PC-9 (cell line): ENCODE results near the gene SPTSSB. TPM values are rescaled to one million over a fixed set of nuclear protein-coding genes. Genes with fewer than 3 reads are reported as not detected.

ENCODE experiments used
- Bru-seq: library from RNA; stranded (reverse); fragments of 400-500 nt; gene quantifications from one replicate; lab custom pipeline; 2021; lab: Mats Ljungman, UMichigan
- BruChase-seq, 2 experiments: library from RNA; stranded (reverse); fragments of 400-500 nt; gene quantifications; one replicate each; lab custom pipeline; 2021; lab: Mats Ljungman, UMichigan
- BruUV-seq: library from RNA; stranded (reverse); fragments of 400-500 nt; replicated peaks from 2 replicates; lab custom pipeline; 2021; lab: Mats Ljungman, UMichigan
- CTCF ChIA-PET: fragments of 300-600 bp; sonication (Branson Sonifier 250); formaldehyde crosslinking; loops from one replicate; lab custom pipeline; 2022; ENCODE audit warnings: antibody characterized with exemption; lab: Charles Lee
- POLR2A ChIA-PET: fragments of 300-600 bp; sonication (Branson Sonifier 250); formaldehyde crosslinking; loops from one replicate; lab custom pipeline; 2022; ENCODE audit warnings: antibody characterized with exemption; ENCODE audit not compliant: unreplicated experiment; lab: Charles Lee
- DNase-seq, 2 experiments: peaks; one replicate each; pipeline versions ENCODE4 v3.0.0 to v3.0.0-alpha.2; 2015 to 2022; ENCODE audit warnings: mixed read lengths in 1 of 2
- H2AFZ ChIP-seq: fragments of 200-600 bp; sonication (generic); 2 replicates; pipeline ENCODE4 v1.8.1; 2017; ENCODE audit warnings: antibody characterized with exemption
- H3F3A ChIP-seq: fragments of 200-600 bp; sonication (generic); 2 replicates; pipeline ENCODE4 v1.8.1; 2017; ENCODE audit warnings: antibody characterized with exemption, mild to moderate bottlenecking, low read depth; ENCODE audit not compliant: insufficient read depth
- H3K27ac ChIP-seq: fragments of 200-600 bp; sonication (generic); 2 replicates; pipeline ENCODE4 v1.6.1; 2016; ENCODE audit warnings: mixed run types
- H3K27me3 ChIP-seq: fragments of 200-600 bp; sonication (generic); 2 replicates; pipeline ENCODE4 v1.6.1; 2016; ENCODE audit warnings: low read depth, mixed run types; ENCODE audit not compliant: insufficient read depth
- H3K36me3 ChIP-seq: fragments of 200-600 bp; sonication (generic); 2 replicates; pipeline ENCODE4 v1.6.1; 2016; ENCODE audit warnings: low read depth, mixed run types
- H3K4me1 ChIP-seq: fragments of 200-600 bp; sonication (generic); replicated peaks from 2 replicates; pipeline ENCODE4 v1.6.1; 2016; ENCODE audit warnings: mixed run types; ENCODE audit not compliant: insufficient read depth
- H3K4me2 ChIP-seq: fragments of 200-600 bp; sonication (generic); 2 replicates; pipeline ENCODE4 v1.6.1; 2017; ENCODE audit warnings: mixed run types
- H3K4me3 ChIP-seq: fragments of 200-600 bp; sonication (generic); 2 replicates; pipeline ENCODE4 v1.6.1; 2016; ENCODE audit warnings: mixed run types
- H3K79me2 ChIP-seq: fragments of 200-600 bp; sonication (generic); 2 replicates; pipeline ENCODE4 v1.6.1; 2017; ENCODE audit warnings: low read depth, mixed run types
- H3K9me2 ChIP-seq: fragments of 200-600 bp; sonication (generic); 2 replicates; pipeline ENCODE4 v1.8.1; 2017; ENCODE audit warnings: mild to moderate bottlenecking; ENCODE audit not compliant: insufficient read depth
- H3K9me3 ChIP-seq: fragments of 200-600 bp; sonication (generic); 2 replicates; pipeline ENCODE4 v1.8.1; 2016; ENCODE audit warnings: low read depth; ENCODE audit not compliant: insufficient read depth
- H4K20me1 ChIP-seq: fragments of 200-600 bp; sonication (generic); 2 replicates; pipeline ENCODE4 v1.8.1; 2017; ENCODE audit not compliant: insufficient read depth
- EZH2 ChIP-seq: fragments of 200-600 bp; sonication (generic); IDR thresholded peaks from 2 replicates; pipeline ENCODE4 v1.8.0; 2017; ENCODE audit warnings: antibody characterized with exemption, low read depth
- intact Hi-C: fragments of 100-400 bp; cut with micrococcal nuclease; formaldehyde crosslinking; loops from one replicate; pipeline ENCODE4 v1.10.0; 2022; ENCODE audit not compliant: unreplicated experiment
- long read RNA-seq: library from polyadenylated mRNA; stranded (forward); transcript quantifications from one replicate; pipeline ENCODE4 v2.0.0, GENCODE V29; 2022
- total RNA-seq: library from RNA; stranded (reverse); gene quantifications from 2 replicates; pipeline ENCODE4 v1.2.3, GENCODE V29; 2021
- TF ChIP-seq, protein P1 (sequence below): fragments of 200-600 bp; sonication (generic); conservative IDR thresholded peaks from 2 replicates; pipeline ENCODE4 v1.6.1; 2017; ENCODE audit warnings: mixed run types, antibody characterized with exemption, mild to moderate bottlenecking, moderate library complexity

The SPTSSB gene
- 1.2 and 4.0 TPM in 2 replicates for total RNA-seq
- percentile 24 among the genes with signal in this experiment for Bru-seq, nascent RNA
- BruChase-seq, experiment 1, labeled RNA remaining after a 2-hour chase: percentile 18 among the genes with signal in this experiment
- BruChase-seq, experiment 2, labeled RNA remaining after a 6-hour chase: percentile 22 among the genes with signal in this experiment
- long read RNA-seq, partial matches to known transcripts: 0 of 5 reads
- long read RNA-seq, other reads (novel, unspliced or antisense): 0 of 5 reads

DNA sequence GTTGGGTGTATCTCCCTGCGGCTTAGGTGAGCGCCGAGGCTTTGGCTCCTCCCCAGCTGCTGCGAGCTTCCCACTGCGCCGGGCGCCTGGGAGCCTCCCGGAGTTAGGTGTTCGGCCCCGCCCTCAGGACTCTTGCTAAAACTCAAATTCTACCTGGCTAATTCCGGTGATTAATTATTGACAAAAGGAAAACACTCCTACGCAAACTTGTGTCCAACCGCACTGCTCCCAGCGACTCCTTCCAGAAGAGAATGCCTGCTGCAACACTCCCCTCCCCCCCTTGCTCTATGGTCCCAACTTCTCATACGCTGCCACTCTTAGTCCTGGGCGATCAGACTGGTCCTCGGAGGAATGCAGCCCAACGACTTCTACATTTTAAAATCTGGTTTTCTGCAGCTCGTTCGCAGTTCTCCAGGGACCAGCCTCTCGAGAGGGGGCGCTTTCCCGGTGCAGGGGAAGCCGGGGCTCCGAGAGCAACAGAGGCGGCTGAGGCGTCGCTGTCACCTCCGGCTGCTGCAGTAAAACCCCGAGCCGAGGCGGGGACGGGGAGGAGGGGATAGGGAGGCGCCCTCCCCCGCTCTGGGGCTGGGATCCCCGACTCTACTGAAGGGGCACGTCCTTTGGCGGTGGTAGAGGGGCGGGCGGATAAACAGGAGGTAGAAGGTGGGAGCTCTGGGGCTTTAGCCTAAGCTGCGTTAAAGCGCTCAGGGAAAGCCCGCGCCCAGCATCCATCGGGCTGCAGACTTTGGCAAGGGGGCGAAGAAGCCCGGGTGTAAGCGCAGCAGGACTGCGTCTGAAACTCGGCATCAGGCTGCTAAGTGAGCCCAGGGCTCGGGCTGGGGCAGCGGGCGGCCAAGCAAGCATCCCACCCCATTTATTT lies at the start of gene SPTSSB:
Gene SPTSSB, minus strand, starts transcription at position 77 of the 880 bp plus-strand sequence. CDS start 25,194 bp downstream, outside the sequence.
- Histone ChIP-seq H4K20me1 (no peaks in the 10 kb centered on the region), H3F3A (no peaks in the 10 kb centered on the region), H3K4me3 (peak within 1 kb of the TSS; percentile 71), H3K27me3 (no peaks in the 10 kb centered on the region), H3K79me2 (no peaks in the 10 kb centered on the region), H3K36me3 (no peaks in the 10 kb centered on the region), H3K4me1 (peaks cover 11% of the 10 kb centered on the region; the same call in 1 of the 2 replicates), H3K9me3 (no peaks in the 10 kb centered on the region; the same call in 1 of the 2 replicates), H2AFZ (peak within 1 kb of the TSS; percentile 95), H3K4me2 (peak within 1 kb of the TSS; percentile 99), H3K27ac (no peak within 1 kb of the TSS), H3K9me2 (no peaks in the 10 kb centered on the region)
- intact Hi-C loops: loop anchor here (1.0 to 5.0 kb wide), 5 partner anchors 21 to 97 kb away; no protein-coding TSS in a partner anchor
- TF ChIP-seq EZH2: no peak
- TF ChIP-seq, protein P1, sequence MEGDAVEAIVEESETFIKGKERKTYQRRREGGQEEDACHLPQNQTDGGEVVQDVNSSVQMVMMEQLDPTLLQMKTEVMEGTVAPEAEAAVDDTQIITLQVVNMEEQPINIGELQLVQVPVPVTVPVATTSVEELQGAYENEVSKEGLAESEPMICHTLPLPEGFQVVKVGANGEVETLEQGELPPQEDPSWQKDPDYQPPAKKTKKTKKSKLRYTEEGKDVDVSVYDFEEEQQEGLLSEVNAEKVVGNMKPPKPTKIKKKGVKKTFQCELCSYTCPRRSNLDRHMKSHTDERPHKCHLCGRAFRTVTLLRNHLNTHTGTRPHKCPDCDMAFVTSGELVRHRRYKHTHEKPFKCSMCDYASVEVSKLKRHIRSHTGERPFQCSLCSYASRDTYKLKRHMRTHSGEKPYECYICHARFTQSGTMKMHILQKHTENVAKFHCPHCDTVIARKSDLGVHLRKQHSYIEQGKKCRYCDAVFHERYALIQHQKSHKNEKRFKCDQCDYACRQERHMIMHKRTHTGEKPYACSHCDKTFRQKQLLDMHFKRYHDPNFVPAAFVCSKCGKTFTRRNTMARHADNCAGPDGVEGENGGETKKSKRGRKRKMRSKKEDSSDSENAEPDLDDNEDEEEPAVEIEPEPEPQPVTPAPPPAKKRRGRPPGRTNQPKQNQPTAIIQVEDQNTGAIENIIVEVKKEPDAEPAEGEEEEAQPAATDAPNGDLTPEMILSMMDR: peak; percentile 61
- DNase-seq: peak; percentile 59 to 84
- POLR2A ChIA-PET: interaction anchor here (0.7 kb wide), 2 partner anchors 22 to 143 kb away, joined by 3 to 4 read pairs; no protein-coding TSS in a partner anchor
- CTCF ChIA-PET: interaction anchor here (0.7 to 0.8 kb wide), 2 partner anchors 45 to 51 kb away, joined by 3 read pairs; no protein-coding TSS in a partner anchor
- no TSS peak for BruUV-seq

- intact Hi-C loops: loop anchor here (5.0 to 10.0 kb wide), 3 partner anchors 316 to 856 kb away; partner anchors contain the start of genes B3GALNT1 and KPNA4
- Histone ChIP-seq H3K4me2 (no peak overlapping the region), H2AFZ (no peak overlapping the region), H3K27me3 (no peaks in the 10 kb centered on the region), H3K4me3 (no peak overlapping the region), H3K79me2 (no peaks in the 10 kb centered on the region), H3K36me3 (no peaks in the 10 kb centered on the region), H3K4me1 (peaks cover 11% of the 10 kb centered on the region), H4K20me1 (no peaks in the 10 kb centered on the region), H3K9me2 (no peaks in the 10 kb centered on the region), H3F3A (peaks cover 6% of the 10 kb centered on the region; the same call in 1 of the 2 replicates), H3K27ac (no peak overlapping the region), H3K9me3 (peaks cover 17% of the 10 kb centered on the region; the same call in 1 of the 2 replicates)
- CTCF ChIA-PET: no interaction called here
- peak in 1 of 2 experiments; percentile 30 for DNase-seq
- POLR2A ChIA-PET: no interaction called here
- TF ChIP-seq, protein P1: no peak
- no peak for TF ChIP-seq EZH2
- no TSS peak for BruUV-seq
Observed at GRCh38 chr3:161420746-161421145, 49.4 kb upstream of the SPTSSB start.
